Motor neuron (in vitro differentiated cells): ENCODE measurements around the gene ZCWPW1. TPM values are rescaled to one million over a fixed set of nuclear protein-coding genes. Genes with fewer than 3 reads are reported as not detected.
"Not testable (repeated sequence)": the region's sequence is repeated elsewhere in the genome, so short reads cannot be mapped to it uniquely, and the experiment has no call there.

Source experiments
- ATAC-seq, 8 experiments: fragments of 200-7000 bp; cut with Tn5 transposase; replicated peaks in 6 of 8; 2 replicates each; pipeline ENCODE4 v1.8.0; 2021; ENCODE audit warnings: mild to moderate bottlenecking in 8 of 8, moderate library complexity in 8 of 8
- H3K27ac ChIP-seq, 2 donors: fragments of 250-450 bp; sonication (Bioruptor Pico); 2 replicates each; pipeline ENCODE4 v1.9.0; 2021; ENCODE audit warnings: antibody characterized with exemption in 2 of 2, mild to moderate bottlenecking in 2 of 2, moderate library complexity in 1 of 2
- H3K4me1 ChIP-seq, 2 donors: fragments of 250-450 bp; sonication (Bioruptor Pico); replicated peaks in 1 of 2; 2 replicates each; pipeline ENCODE4 v1.6.1; 2021; ENCODE audit warnings: antibody characterized with exemption in 2 of 2, mild to moderate bottlenecking in 2 of 2, moderate library complexity in 1 of 2
- H3K4me3 ChIP-seq, 5 donors: fragments of 250-450 bp; sonication (Bioruptor Pico); 2 replicates each; pipeline ENCODE4 v1.9.0; 2021; ENCODE audit warnings: antibody characterized with exemption in 5 of 5, mild to moderate bottlenecking in 5 of 5, moderate library complexity in 4 of 5
- WGBS, 10 experiments: fragments of 450-650 bp; shearing (Covaris generic); methylation state at CpG; one replicate each; pipeline ENCODE4 v1.0.0; 2022; 5-methylcytosine and 5-hydroxymethylcytosine counted together
- in situ Hi-C, 9 experiments: fragments of 400-800 bp; cut with MboI; loops; one replicate each; pipeline ENCODE4 v1.15.0; 2021; ENCODE audit warnings: low sequenced_read_pairs in 9 of 9, low pct_unique_long_range_greater_than_20kb in 2 of 9; ENCODE audit not compliant: unreplicated experiment in 9 of 9
- total RNA-seq, 8 experiments: library from RNA; unstranded; fragments of 300-600 nt; gene quantifications; 2 replicates each; pipeline versions ENCODE4 v1.2.3 to v1.2.4, GENCODE V29; 2022

Gene ZCWPW1
- total RNA-seq, 8 experiments from 2014 or later, result 2.2 to 12.3 (median 3.5) TPM

- ATAC-seq, result peak in 3 of 8 experiments; percentile 1 to 7 (median 4)
- Histone ChIP-seq H3K4me1 (peaks cover 16 to 31% of the 10 kb centered on the region in 2 donors), H3K4me3 (no peak overlapping the region), H3K27ac (no peak overlapping the region)
- WGBS, 10 experiments, result 33 to 82% (median 63%) methylated on average over 1 to 3 of the region's 7 CpGs; no CpG with 5 or more reads in 4 of the 10 experiments
- in situ Hi-C loops, result no loop called here
Measured at GRCh38 chr7:100371561-100372171, 56.8 kb downstream of the ZCWPW1 start.

GRCh38 chr7:100370746-100371145, 57.8 kb downstream of the ZCWPW1 start:
- no peak overlapping the region for H3K4me3 ChIP-seq
- H3K27ac ChIP-seq, result peak overlapping the region; percentile 54 to 59
- H3K4me1 ChIP-seq, result peaks cover 16 to 31% of the 10 kb centered on the region in 2 donors
- ATAC-seq, result no peak
- in situ Hi-C loops, result no loop called here
- WGBS, 10 experiments, result 0 to 100% (median 93%) methylated on average over 1 to 4 of the region's 6 CpGs; no CpG with 5 or more reads in 3 of the 10 experiments

- no peak overlapping the region for H3K4me3 ChIP-seq
- in situ Hi-C loops, result no loop called here
- H3K27ac ChIP-seq, result peak overlapping the region; percentile 54 to 59
- WGBS, 10 experiments, result 0 to 29% (median 13%) methylated on average over 1 to 4 of the region's 4 CpGs; no CpG with 5 or more reads in 4 of the 10 experiments
- H3K4me1 ChIP-seq, result peaks cover 16 to 31% of the 10 kb centered on the region in 2 donors
- peak in 3 of 8 experiments; percentile 26 to 50 (median 44) for ATAC-seq
Measured at GRCh38 chr7:100370303-100370702, 58.2 kb downstream of the ZCWPW1 start.

GRCh38 chr7:100369105-100369504, 59.4 kb downstream of the ZCWPW1 start:
- WGBS, 10 experiments, result 0 to 96% (median 85%) methylated on average over 1 to 5 of the region's 6 CpGs; no CpG with 5 or more reads in 4 of the 10 experiments
- peak overlapping the region in 1 of 2 donors; percentile 54 for H3K27ac ChIP-seq
- H3K4me3 ChIP-seq, result no peak overlapping the region
- ATAC-seq, result peak in 6 of 8 experiments; percentile 3 to 51 (median 20)
- in situ Hi-C loops, result no loop called here
- H3K4me1 ChIP-seq, result peaks cover 16 to 31% of the 10 kb centered on the region in 2 donors

- in situ Hi-C loops, result no loop called here
- no peak overlapping the region for H3K4me3 ChIP-seq
- 73 to 100% (median 97%) methylated on average over 1 to 5 of the region's 12 CpGs; no CpG with 5 or more reads in 1 of the 10 experiments for WGBS, 10 experiments
- ATAC-seq, result no peak
- H3K27ac ChIP-seq, result no peak overlapping the region
- peaks cover 12 to 27% of the 10 kb centered on the region in 2 donors for H3K4me1 ChIP-seq
Measured at GRCh38 chr7:100367676-100368613, 60.6 kb downstream of the ZCWPW1 start.

- ATAC-seq, result no peak
- H3K27ac ChIP-seq, result no peak overlapping the region
- 90 to 100% (median 100%) methylated on average over 1 to 6 of the region's 8 CpGs; no CpG with 5 or more reads in 1 of the 10 experiments for WGBS, 10 experiments
- in situ Hi-C loops, result no loop called here
- H3K4me3 ChIP-seq, result no peak overlapping the region
- peaks cover 11 to 20% of the 10 kb centered on the region in 2 donors for H3K4me1 ChIP-seq
Measured at GRCh38 chr7:100367251-100367620, 61.3 kb downstream of the ZCWPW1 start.

GRCh38 chr7:100366411-100367250, 61.9 kb downstream of the ZCWPW1 start:
- 80 to 100% (median 100%) methylated on average over 1 to 5 of the region's 16 CpGs; no CpG with 5 or more reads in 7 of the 10 experiments for WGBS, 10 experiments
- peak in 7 of 8 experiments; percentile 4 to 15 (median 8) for ATAC-seq
- Histone ChIP-seq H3K4me3 (no peak overlapping the region), H3K27ac (no peak overlapping the region), H3K4me1 (peaks cover 11 to 17% of the 10 kb centered on the region in 2 donors)
- in situ Hi-C loops, result no loop called here

GRCh38 chr7:100365998-100366367, 62.5 kb downstream of the ZCWPW1 start:
- H3K4me3 ChIP-seq, H3K27ac ChIP-seq, in situ Hi-C loops, ATAC-seq: not testable (repeated sequence)
- peaks cover 11 to 17% of the 10 kb centered on the region in 2 donors for H3K4me1 ChIP-seq
- WGBS, 10 experiments, result 87 to 100% (median 100%) methylated on average over 1 to 6 of the region's 7 CpGs; no CpG with 5 or more reads in 4 of the 10 experiments

- no peak overlapping the region for H3K27ac ChIP-seq
- WGBS, 10 experiments, result 86 to 100% (median 94%) methylated on average over 1 to 6 of the region's 6 CpGs; no CpG with 5 or more reads in 2 of the 10 experiments
- no peak overlapping the region for H3K4me3 ChIP-seq
- no peak for ATAC-seq
- H3K4me1 ChIP-seq, result peaks cover 0 to 5% of the 10 kb centered on the region in 2 donors
- in situ Hi-C loops, result no loop called here
Measured at GRCh38 chr7:100364480-100364879, 64.0 kb downstream of the ZCWPW1 start.

- 87 to 100% (median 100%) methylated on average over 1 to 6 of the region's 7 CpGs; no CpG with 5 or more reads in 1 of the 10 experiments for WGBS, 10 experiments
- ATAC-seq, in situ Hi-C loops: not testable (repeated sequence)
Measured at GRCh38 chr7:100363797-100364196, 64.7 kb downstream of the ZCWPW1 start.

GRCh38 chr7:100363098-100363497, 65.4 kb downstream of the ZCWPW1 start:
- in situ Hi-C loops, result no loop called here
- Histone ChIP-seq H3K4me1 (no peaks in the 10 kb centered on the region), H3K27ac (no peak overlapping the region), H3K4me3 (no peak overlapping the region)
- ATAC-seq, result no peak

More at GRCh38 chr7:100363797-100364196, 64.7 kb downstream of the ZCWPW1 start:
- not testable (repeated sequence) for H3K27ac ChIP-seq, H3K4me3 ChIP-seq, H3K4me1 ChIP-seq

- in situ Hi-C loops, result no loop called here
- 90 to 100% (median 100%) methylated on average over 1 to 2 of the region's 3 CpGs; no CpG with 5 or more reads in 4 of the 10 experiments for WGBS, 10 experiments
- no peak overlapping the region for H3K27ac ChIP-seq
- H3K4me3 ChIP-seq, result no peak overlapping the region
- H3K4me1 ChIP-seq, result no peaks in the 10 kb centered on the region
- ATAC-seq, result no peak
Measured at GRCh38 chr7:100360135-100360854, 68.2 kb downstream of the ZCWPW1 start.
